ENCODE data around the gene LRRC8E. TPM values are rescaled to one million over a fixed set of nuclear protein-coding genes. Genes with fewer than 3 reads are reported as not detected.

Gene LRRC8E
- total RNA-seq, 4 donors from 2014 or later = 0.13 to 0.32 (median 0.29) TPM

DNA sequence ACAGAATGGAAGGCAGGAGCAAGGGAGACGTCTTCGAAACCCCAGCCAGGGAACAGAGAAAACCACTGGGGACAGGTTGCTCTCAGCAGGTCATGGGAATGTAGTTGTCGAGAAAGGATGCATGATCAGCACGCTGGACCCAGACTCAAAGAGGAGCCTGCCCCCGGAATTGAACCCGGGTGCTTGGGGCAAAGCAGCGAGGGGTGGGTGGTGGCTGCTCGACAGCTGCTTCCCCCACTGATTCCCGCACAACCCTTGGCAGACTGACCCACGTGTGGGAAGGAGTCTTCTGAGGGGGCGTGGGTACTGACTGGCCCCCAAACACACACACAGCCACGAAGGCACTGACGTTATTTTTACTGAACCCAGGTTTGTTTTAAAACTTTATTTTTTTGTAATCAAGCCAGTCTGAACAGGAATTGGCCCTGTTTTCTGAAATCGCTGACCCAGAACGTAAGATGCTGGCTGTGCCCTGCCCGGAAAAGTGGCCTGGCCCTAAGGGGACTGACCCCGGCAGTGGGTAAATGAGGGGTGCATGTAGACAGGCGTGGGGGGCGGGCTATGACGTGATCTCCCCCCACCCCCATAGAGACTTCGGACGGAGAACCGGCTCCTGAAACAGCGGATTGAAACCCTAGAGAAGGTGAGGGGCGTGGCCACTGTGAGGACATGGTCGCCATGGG is 32.7 kb upstream of the LRRC8E start:
- no peaks in the 10 kb centered on the region for H3K9me3 ChIP-seq
- no peak overlapping the region for H3K4me3 ChIP-seq
- H3K36me3 ChIP-seq = peaks cover 0 to 53% of the 10 kb centered on the region in 2 donors
- no peak for TF ChIP-seq POLR2AphosphoS5 (IDR thresholded peaks at IDR 0.05)
- TF ChIP-seq EP300 (IDR thresholded peaks at IDR 0.05) = no peak
- no peak for TF ChIP-seq POLR2A (IDR thresholded peaks at IDR 0.05)
- TF ChIP-seq, protein P1, sequence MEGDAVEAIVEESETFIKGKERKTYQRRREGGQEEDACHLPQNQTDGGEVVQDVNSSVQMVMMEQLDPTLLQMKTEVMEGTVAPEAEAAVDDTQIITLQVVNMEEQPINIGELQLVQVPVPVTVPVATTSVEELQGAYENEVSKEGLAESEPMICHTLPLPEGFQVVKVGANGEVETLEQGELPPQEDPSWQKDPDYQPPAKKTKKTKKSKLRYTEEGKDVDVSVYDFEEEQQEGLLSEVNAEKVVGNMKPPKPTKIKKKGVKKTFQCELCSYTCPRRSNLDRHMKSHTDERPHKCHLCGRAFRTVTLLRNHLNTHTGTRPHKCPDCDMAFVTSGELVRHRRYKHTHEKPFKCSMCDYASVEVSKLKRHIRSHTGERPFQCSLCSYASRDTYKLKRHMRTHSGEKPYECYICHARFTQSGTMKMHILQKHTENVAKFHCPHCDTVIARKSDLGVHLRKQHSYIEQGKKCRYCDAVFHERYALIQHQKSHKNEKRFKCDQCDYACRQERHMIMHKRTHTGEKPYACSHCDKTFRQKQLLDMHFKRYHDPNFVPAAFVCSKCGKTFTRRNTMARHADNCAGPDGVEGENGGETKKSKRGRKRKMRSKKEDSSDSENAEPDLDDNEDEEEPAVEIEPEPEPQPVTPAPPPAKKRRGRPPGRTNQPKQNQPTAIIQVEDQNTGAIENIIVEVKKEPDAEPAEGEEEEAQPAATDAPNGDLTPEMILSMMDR (IDR thresholded peaks at IDR 0.05) = no peak
- H3K4me1 ChIP-seq = peaks cover 0 to 9% (median 0%) of the 10 kb centered on the region in 3 donors
- no peak overlapping the region for H3K27ac ChIP-seq
- 72 to 78% methylated on average over 7 to 11 of the region's 26 CpGs for WGBS, 2 donors (ENCODE audit: low coverage in 1 of 2)
- H3K27me3 ChIP-seq = peaks cover 55% of the 10 kb centered on the region
- ATAC-seq = no peak

DNA sequence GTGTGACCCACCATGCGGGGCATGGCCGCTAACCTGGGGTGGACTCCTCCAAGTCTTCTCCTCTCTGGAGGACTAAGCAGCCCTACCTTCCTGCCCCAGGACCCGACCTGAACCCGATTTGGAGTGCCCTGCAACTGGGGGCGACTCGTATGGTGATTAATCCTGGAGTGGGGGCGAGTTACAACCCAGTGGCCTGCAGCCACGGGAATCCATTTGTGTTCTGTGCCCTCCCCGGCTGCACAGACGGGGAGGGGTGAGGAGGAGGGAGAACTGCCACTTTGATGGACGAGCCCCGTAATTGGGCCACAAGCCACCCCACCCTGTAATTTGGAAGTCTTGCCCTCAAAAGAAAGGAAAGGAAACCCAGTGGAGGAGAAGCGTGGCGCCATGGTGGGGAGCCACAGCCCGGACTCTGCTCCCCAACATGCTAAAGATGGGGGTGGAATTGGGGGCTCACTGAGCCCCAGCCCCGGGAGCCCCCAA is 32.2 kb upstream of the LRRC8E start:
- ATAC-seq = no peak

DNA sequence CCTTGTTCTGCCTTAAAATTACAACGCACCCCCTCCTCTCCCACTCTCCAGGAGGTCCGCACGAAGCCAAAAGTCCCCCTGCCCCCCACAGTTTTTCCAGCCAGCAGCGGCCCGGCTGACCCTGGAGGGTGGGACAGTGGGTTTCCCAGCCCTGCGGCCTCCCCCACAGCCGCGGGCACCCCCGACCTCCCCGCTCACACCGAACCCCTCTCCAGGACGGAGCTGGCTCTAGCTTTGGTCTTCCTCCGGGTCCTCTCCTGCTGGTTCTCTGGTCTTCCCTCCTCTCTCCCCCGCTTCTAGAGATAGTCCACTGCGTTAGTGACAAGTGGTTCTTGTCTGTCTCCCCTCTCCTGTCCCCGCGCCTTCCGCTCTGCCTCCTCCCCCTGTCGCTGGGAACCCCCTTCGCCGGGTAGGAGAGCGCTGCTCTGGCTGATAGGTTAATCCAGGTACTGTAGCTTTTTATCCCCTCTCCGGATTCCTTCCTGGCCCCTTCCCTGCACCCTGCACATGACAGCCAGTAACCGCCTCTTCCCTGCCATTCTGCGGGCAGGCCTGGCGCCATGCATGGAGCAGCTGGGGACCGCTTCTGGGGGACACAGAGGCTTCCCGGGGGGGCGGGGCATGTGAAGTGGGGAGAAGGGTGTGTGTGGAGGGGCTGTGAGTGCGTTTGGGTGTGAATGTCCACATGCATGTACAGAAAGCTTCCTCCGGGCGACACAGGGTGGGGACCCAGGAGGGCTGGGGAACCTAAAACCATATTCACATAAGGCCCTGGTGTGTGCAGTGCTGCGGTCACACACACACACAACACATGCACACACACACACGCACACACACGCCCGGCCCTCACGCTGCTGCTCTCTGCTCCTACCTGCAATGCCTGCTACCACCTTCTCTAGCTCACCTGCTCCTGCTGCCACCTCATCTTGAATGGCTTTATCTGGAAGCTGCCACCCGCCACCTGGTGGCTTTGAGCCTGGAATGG is 31.3 kb upstream of the LRRC8E start:
- no peaks in the 10 kb centered on the region for H3K9me3 ChIP-seq
- TF ChIP-seq POLR2A (IDR thresholded peaks at IDR 0.05) = no peak
- TF ChIP-seq, protein P1 (IDR thresholded peaks at IDR 0.05) = no peak
- TF ChIP-seq EP300 (IDR thresholded peaks at IDR 0.05) = no peak
- TF ChIP-seq POLR2AphosphoS5 (IDR thresholded peaks at IDR 0.05) = no peak
- no peak overlapping the region for H3K4me3 ChIP-seq
- H3K27me3 ChIP-seq = peaks cover 70% of the 10 kb centered on the region
- WGBS, 2 donors (ENCODE audit: low coverage in 1 of 2) = 88% methylated on average over 19 of the region's 38 CpGs; no CpG with 5 or more reads in 1 of the 2 donors
- no peak overlapping the region for H3K27ac ChIP-seq
- H3K4me1 ChIP-seq = peaks cover 0 to 19% (median 4%) of the 10 kb centered on the region in 3 donors
- no peak for ATAC-seq
- H3K36me3 ChIP-seq = peaks cover 0 to 67% of the 10 kb centered on the region in 2 donors

More for the DNA sequence above, 32.2 kb upstream of the LRRC8E start:
- TF ChIP-seq, protein P1 (IDR thresholded peaks at IDR 0.05) = no peak
- TF ChIP-seq POLR2AphosphoS5 (IDR thresholded peaks at IDR 0.05) (no peak), EP300 (IDR thresholded peaks at IDR 0.05) (no peak), POLR2A (IDR thresholded peaks at IDR 0.05) (no peak)
- H3K27ac ChIP-seq = no peak overlapping the region
- WGBS, 2 donors (ENCODE audit: low coverage in 1 of 2) = 87 to 100% methylated on average over 2 to 6 of the region's 16 CpGs
- H3K36me3 ChIP-seq = peaks cover 0 to 59% of the 10 kb centered on the region in 2 donors
- peaks cover 61% of the 10 kb centered on the region for H3K27me3 ChIP-seq
- H3K4me1 ChIP-seq = peaks cover 0 to 10% (median 0%) of the 10 kb centered on the region in 3 donors
- H3K9me3 ChIP-seq = no peaks in the 10 kb centered on the region
- no peak overlapping the region for H3K4me3 ChIP-seq

DNA sequence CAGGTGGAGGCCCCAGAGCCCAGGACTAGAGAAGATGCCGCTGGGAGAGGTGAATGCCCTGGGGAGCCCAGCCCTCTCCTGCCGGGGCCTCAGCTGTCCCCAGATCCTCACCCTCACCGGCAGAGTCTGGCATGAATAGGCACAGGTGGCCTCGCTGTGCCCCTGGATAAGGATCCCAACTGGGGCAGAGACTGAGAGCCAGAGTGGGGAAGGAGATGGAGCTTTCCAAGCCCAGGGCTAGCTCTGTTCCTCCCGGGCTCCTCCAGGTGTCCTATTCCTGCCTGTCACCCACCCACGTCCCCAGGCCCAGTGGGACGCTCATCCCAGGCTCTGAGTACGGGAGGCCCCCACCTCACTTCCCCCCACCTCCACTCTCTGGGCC is 30.6 kb upstream of the LRRC8E start:
- no peak overlapping the region for H3K27ac ChIP-seq
- no peak for ATAC-seq
- peaks cover 0 to 26% (median 8%) of the 10 kb centered on the region in 3 donors for H3K4me1 ChIP-seq
- 83% methylated on average over 3 of the region's 8 CpGs; no CpG with 5 or more reads in 1 of the 2 donors for WGBS, 2 donors (ENCODE audit: low coverage in 1 of 2)
- H3K4me3 ChIP-seq = no peak overlapping the region
- H3K9me3 ChIP-seq = no peaks in the 10 kb centered on the region
- TF ChIP-seq POLR2A (IDR thresholded peaks at IDR 0.05) (no peak), POLR2AphosphoS5 (IDR thresholded peaks at IDR 0.05) (no peak), EP300 (IDR thresholded peaks at IDR 0.05) (no peak)
- TF ChIP-seq, protein P1 (IDR thresholded peaks at IDR 0.05) = no peak
- H3K27me3 ChIP-seq = peaks cover 77% of the 10 kb centered on the region
- peaks cover 0 to 69% of the 10 kb centered on the region in 2 donors for H3K36me3 ChIP-seq

All from gastroesophageal sphincter (tissue), 4 donors.